ENCODE data around the gene GGA3.

GGA3 gene

DNA sequence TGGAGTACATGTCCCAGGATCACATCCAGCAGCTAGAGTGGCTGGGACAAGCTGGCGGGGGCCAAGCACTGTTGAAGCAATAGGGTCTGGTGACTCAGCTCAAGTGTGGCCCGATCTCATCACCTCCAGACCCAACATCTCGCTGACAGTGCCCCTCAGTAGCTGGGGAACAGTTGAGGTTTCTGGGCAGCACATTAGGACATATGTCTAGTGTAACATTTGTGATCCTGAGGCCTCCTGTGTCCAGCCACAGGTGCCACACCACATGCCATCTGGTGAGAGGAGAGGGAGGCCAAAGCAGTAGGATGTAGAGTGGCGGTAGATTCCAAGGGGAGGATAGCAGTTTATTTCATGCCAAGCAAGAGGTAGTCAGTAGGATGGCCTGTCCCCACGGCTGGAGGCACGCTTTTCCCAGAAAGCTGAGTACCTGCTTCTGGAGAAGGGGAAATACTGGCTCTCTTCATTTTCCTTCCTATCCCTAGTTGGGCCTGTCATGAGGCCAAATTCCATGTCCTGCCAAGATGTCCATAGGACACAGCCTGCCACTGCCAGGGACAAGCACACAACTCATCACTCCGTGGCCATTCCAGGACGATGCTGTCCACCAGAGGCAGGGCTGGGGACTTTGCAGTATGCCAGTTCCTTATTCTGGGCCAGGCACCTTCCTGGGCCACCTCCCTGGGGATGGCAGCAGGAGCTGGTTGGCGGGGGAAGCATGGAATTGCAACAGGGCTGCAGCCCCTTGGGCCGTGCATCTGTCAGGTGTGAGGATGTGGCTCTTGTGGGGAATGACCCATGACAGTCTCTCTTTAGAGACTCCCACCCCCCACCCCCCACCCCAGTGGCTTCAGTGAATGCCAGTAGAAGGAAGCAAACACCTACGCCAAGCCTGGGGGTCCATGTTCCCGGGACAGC lies 24.0 kb downstream of the GGA3 start:
- no peak overlapping the region for H3K4me3 ChIP-seq (ENCODE audit: low read length)
- DNase-seq (ENCODE audit: low read depth), result no peak
- TF ChIP-seq, protein P1, sequence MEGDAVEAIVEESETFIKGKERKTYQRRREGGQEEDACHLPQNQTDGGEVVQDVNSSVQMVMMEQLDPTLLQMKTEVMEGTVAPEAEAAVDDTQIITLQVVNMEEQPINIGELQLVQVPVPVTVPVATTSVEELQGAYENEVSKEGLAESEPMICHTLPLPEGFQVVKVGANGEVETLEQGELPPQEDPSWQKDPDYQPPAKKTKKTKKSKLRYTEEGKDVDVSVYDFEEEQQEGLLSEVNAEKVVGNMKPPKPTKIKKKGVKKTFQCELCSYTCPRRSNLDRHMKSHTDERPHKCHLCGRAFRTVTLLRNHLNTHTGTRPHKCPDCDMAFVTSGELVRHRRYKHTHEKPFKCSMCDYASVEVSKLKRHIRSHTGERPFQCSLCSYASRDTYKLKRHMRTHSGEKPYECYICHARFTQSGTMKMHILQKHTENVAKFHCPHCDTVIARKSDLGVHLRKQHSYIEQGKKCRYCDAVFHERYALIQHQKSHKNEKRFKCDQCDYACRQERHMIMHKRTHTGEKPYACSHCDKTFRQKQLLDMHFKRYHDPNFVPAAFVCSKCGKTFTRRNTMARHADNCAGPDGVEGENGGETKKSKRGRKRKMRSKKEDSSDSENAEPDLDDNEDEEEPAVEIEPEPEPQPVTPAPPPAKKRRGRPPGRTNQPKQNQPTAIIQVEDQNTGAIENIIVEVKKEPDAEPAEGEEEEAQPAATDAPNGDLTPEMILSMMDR (conservative IDR thresholded peaks at IDR 0.05; ENCODE audit: low read length), result no peak

DNA sequence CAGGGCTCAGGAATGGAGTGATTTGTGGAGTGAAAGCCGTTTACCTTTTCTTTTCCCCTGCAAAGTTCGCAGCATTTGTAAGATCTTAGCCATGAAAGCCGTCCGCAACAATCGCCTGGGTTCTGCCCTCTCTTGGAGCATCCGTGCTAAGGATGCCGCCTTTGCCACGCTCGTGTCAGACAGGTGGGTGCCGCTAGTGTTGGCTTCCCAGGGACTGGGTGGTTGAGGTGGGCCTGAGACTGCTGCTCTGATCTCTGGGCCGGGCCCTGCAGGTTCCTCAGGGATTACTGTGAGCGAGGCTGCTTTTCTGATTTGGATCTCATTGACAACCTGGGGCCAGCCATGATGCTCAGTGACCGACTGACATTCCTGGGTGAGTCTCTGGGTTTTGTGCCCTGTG lies 28.6 kb downstream of the GGA3 start:
- H3K4me3 ChIP-seq (ENCODE audit: low read length), result no peak overlapping the region
- DNase-seq (ENCODE audit: low read depth), result no peak
- TF ChIP-seq, protein P1 (conservative IDR thresholded peaks at IDR 0.05; ENCODE audit: low read length), result no peak

DNA sequence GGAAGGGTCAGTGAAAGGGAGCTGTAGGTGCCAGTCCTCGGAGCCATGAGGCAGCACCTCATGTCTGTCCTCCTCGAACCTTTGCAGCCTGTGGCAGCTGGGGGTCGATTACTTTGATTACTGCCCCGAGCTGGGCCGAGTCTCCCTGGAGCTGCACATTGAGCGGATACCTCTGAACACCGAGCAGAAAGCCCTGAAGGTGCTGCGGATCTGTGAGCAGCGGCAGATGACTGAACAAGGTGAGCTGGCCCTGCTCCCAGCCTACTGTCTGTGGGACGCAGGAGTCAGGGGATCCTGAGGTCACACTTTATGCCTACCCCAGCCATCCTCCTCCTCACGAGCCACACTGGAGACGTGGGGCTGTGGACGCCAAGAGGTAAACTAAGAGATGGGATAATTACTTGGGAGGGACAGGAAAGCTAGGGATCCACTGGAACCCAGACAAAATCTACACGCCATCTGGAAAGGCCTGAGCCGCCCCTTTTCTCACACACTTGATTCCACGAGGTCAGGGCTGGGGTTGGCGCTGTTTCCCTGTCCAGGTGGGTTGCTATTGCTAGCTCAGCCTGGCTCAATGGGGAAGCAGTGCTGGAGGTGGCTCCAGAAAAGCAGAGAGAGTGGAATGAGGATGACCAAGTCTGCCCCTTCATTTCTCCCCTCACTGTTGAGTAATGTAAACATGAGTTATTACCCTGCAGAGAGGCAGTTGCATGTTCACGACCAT lies 29.5 kb downstream of the GGA3 start:
- DNase-seq (ENCODE audit: low read depth), result no peak
- H3K4me3 ChIP-seq (ENCODE audit: low read length), result no peak overlapping the region
- TF ChIP-seq, protein P1 (conservative IDR thresholded peaks at IDR 0.05; ENCODE audit: low read length), result no peak

DNA sequence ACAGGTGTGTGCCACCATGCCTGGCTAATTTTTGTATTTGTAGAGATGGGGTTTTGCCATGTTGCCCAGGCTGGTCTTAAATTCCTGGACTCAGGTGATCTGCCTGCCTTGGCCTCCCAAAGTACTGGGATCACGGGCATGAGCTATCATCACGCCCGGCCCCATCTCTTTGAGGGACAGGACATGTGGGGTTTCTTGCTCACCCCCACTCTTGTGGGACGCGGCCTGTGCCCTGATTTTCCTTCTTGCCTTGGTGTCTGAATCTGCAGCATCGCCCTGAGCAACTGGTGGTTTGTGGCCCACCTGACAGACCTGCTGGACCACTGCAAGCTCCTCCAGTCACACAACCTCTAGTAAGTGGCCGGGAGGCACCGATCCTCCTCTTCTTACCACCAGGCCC lies 30.3 kb downstream of the GGA3 start:
- H3K4me3 ChIP-seq (ENCODE audit: low read length), result no peak overlapping the region
- TF ChIP-seq, protein P1 (conservative IDR thresholded peaks at IDR 0.05; ENCODE audit: low read length), result no peak
- DNase-seq (ENCODE audit: low read depth), result no peak

DNA sequence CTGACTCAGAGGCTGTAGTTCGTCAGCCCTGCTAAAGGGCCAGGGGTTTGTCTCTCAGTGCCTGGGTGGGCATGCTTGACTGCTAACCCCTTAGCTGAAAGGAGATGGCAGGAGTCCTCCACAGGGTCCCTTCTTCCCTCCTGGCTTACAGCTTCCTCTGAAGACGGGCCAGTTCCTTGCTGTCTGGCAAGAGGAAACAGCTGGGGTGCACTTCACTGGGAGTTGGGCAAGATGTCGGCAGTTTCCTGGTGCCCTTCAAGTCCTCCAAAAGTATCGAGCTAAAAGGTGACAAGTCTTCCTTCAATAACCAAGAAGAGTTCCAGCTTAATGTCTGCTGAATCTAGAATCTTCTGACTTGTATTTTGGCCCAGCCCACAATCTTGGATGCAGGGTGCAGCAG lies 32.6 kb downstream of the GGA3 start:
- TF ChIP-seq, protein P1 (conservative IDR thresholded peaks at IDR 0.05; ENCODE audit: low read length), result no peak
- DNase-seq (ENCODE audit: low read depth), result no peak

DNA sequence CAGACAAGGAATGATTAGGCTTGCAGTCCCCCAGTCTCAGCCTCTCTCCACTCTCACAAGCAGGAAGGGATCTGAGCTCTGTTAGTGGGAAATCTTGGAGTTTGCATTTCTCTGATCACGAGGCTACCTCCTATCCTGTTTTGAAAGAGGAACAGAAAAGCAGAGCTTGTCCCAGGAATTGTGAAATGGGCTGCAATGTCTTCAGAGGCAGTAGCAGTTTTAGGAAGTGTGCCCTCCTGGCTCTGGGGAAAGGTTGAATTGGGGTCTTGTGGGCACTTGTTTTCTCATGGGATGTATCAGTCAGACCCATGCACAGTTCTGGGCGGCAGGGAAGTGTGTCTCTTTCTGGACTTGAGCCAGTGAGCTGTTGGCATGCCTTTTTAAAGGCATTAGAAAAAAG lies 33.1 kb downstream of the GGA3 start:
- TF ChIP-seq, protein P1 (conservative IDR thresholded peaks at IDR 0.05; ENCODE audit: low read length), result no peak
- H3K4me3 ChIP-seq (ENCODE audit: low read length), result no peak overlapping the region
- DNase-seq (ENCODE audit: low read depth), result no peak

More for the DNA sequence above, 32.6 kb downstream of the GGA3 start:
- H3K4me3 ChIP-seq (ENCODE audit: low read length), result no peak overlapping the region

Data from AG10803 (cell line).